HG02571 (cell line): ENCODE measurements around the gene CYS1.
A peak's percentile ranks its signal among the peaks of the same experiment; 100 is the strongest.
"Not testable (repeated sequence)": the region's sequence is repeated elsewhere in the genome, so short reads cannot be mapped to it uniquely, and the experiment has no call there.

Source experiments
- ATAC-seq: cut with Tn5 transposase; IDR thresholded peaks from one replicate; pipeline ENCODE4 v1.9.1; 2021; ENCODE audit warnings: mild to moderate bottlenecking, moderate library complexity; ENCODE audit not compliant: unreplicated experiment

Gene CYS1

GRCh38 chr2:10033251-10034006, 46.8 kb downstream of the CYS1 start:
- no peak for ATAC-seq

DNA sequence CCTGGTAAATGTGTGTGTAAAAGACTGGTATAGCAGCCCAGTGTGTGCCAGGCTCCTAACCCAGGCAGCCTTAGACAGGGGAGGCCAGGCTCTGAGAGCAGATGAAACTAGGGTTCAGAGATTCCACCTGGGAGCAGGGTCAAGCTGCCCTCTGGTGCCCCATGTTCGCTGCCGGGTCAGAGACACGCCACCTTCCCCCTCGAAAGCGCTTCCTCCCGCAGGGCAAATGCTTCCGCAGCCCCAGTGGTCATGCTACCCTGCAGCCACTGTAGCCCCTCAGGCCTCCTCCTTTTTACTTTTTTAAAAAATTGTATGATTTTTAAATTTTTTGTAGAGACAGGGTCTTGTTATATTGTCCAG, 47.5 kb downstream of the CYS1 start:
- no peak for ATAC-seq

DNA sequence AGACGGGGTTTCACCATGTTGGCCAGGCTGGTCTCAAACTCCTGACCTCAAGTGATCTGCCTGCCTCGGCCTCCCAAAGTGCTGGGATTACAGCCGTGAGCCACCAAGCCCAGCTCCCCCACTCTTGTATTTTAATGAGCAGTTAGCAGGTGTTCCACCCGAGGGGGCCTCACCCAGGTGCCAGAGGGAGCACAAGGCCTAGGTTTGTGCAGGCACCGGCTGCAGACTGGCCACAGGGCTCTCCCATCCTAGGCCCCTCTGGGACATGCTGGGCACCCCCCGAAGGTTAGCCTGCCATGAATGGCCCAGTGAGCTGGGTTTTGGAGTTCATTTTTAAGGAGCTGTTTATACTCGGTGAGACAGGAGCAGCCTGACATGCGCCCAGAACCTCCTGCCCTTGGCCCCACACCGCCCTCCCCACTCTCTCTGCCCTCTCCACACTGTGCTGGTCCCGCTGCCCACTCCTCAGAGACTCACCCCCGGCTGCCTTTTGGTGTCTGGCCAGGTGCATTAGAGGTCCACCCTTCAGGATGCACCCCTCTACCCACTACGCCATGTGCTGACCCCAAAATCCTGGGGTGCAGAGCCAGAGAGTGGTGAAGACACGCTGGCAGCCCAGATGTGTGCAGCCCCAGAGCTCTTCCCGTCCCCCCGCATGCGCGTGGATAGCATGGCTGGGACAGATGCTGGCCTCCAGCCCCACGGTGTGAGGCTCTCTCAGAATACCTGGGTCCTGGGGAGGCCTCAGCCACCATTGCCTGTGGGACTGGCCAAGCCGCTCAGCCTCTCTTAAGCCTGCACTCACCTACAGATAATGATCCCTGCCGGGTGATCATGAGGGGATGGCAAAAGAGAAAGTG, 48.1 kb downstream of the CYS1 start:
- no peak for ATAC-seq

- not testable (repeated sequence) for ATAC-seq
Observed at GRCh38 chr2:10030798-10031197, 49.4 kb downstream of the CYS1 start.

DNA sequence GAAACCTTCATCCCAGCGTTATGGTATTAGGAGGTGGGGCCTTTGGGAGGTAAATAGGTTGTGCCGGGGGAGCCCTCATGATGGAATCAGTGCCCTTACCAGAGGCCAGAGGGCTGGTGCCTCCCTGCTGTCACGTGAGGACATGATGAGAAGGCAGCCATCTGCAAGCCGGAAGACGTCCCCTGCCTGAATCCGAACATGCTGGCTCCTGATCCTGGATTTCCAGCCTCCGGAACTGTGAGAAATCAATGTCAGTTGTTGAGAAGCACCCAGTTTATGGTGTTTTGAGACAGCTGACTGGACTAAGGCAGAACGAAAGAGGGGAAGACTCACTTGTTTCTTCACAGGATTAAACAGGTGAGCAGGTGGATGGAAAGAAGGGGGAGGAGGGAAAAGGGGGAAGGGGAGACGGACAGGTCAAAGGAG, 49.9 kb downstream of the CYS1 start:
- no peak for ATAC-seq

DNA sequence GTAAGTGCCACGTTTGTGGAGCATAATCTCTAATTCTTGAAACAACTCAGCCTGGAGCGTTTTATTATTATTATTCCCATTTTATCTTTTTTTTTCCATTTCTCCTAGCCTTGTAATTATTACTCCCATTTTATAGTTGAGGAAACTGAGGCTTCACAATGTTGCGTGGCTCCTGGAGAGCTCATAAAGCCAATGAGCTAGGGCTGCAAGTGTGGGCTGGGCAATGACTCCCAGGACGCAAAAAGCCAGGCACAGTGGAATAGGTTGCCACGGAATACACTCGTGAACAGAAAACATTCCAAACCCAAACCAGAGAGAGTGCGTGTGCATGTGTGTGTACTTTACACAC, 50.4 kb downstream of the CYS1 start:
- ATAC-seq: no peak

- ATAC-seq: peak; percentile 75
Observed at GRCh38 chr2:10028988-10029874, 51.0 kb downstream of the CYS1 start.

DNA sequence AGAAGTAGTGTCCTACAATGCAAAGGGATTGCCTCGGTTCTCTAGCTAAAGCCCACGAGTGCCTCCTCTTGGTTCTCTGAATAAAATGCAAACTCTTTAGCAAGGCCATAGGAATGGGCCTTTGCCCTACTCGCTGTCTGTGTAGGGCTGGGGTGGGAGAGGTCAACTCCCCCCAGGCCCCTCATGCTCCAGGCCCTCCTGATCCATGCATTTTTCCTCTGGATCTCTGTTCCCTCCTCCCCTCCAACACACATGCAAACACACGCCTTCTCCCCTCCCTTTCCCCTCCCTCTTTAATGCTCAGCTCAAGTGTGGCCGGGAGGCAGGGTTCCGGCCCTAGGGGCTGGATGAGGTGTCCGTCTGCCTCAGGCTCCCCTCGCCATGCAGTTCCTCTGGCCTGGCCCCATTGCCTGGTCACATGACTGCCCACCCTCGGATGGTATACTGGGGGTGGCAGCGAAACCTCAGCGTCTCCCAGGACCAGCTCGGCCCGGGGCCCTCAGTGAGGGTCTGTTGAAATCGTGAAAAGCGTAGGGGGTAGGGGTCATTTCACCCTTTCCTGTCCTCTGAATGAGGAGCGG, 51.7 kb downstream of the CYS1 start:
- no peak for ATAC-seq

- ATAC-seq: no peak
Observed at GRCh38 chr2:10027660-10028330, 52.4 kb downstream of the CYS1 start.

DNA sequence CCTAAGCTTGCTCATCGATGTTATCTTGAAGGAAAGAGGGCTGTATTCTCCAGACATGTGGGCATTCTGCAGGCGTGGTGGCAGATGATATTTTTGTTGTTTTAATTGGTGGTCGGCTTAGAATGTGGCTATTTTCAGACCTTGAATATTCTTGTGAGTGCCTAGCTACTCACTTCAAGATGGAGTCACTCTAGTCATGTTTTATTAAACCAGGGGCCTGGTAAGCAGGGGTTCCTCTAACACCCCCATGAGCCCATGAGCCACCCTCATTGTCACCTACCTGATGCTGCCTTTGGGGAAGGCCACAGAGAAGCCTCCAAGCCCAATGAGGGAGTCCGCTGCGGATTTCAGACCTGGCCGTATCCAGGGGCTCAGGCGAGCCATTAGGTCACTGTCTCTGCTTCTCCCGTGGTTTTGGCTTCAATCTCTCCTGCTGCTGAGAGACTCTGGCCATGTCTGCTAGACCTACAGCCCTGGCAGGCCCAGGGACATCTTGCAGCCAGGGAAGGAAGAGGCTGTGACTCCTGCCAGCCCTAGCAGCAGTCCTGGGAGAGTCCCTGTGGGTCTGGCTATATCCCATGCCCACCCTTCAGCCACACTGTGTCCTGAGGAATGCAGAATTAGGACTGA, 53.2 kb downstream of the CYS1 start:
- ATAC-seq: no peak

DNA sequence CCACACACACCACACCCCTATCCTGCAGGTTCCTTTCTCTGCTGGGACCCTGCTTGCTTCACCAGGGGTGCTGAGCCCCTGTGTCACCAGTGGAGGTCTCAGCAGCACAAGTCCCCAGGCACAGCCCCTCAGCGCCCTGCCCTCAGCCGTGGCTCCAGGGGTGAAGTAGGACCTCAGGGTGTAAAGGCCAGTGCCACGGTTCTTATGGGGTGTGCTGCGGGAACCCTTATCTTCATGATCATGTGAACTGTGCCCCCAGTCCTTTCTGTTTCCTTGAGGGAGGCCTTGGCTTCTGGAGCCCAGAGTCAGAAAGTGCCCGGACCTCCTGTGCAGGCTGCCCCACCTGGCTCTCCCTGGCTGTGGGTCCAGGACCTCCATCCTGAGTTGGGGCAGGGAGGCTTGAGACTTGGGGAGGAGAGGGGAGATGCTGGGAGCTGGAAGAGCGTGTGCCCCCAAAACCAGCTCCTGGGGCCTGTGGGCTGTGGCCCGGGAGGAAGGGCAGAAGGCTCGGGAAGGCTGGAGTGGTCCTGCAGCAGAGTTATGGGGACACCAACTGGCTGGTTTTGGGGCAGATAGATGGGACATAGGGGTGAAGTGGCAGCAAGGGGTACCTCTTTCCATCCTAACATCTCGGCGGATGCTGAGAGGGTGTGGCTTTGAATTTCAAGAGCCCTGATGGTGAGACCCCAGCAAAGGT, 57.1 kb downstream of the CYS1 start:
- ATAC-seq: no peak

DNA sequence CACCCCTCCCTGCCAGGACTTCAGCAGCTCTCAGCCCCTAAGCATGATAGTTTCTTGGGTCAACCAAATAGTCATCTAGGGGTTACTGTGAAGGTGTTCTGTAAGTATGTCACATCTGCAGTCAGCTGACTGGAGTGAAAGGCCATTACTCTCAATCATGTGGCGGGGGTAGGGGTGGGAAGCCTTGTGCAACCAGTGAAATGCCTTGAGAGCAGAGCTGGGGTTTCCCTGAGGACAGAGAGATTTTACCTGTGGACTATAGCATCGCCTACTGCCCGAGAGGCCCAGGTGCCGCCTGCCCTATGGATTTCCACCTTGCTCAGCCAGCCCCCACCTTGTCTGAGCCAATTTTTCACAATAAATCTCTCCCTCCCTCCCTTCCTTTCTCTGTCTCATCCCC, 57.8 kb downstream of the CYS1 start:
- no peak for ATAC-seq

DNA sequence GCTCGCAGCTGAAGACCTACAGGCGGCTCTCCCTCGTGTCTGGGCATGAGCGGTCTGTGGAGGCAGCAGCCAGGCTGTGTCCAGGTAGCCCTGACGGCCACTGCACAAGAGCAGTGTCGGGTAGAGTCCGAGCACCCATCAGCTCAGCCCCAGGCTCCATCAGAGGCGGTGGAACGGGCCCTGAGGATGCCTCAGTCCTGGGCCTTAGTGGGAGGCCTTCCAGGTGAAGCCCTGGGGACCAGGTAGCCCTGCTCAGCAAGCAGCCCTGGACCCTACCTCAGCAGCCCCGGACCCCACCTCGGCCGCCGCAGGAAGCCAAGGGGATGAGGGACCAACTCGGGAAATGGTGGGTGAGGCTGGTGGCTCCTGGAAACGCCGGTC, 58.2 kb downstream of the CYS1 start:
- ATAC-seq: no peak

GRCh38 chr2:10019602-10020400, 60.4 kb downstream of the CYS1 start:
- no peak for ATAC-seq

GRCh38 chr2:10019174-10019573, 61.0 kb downstream of the CYS1 start:
- ATAC-seq: no peak

DNA sequence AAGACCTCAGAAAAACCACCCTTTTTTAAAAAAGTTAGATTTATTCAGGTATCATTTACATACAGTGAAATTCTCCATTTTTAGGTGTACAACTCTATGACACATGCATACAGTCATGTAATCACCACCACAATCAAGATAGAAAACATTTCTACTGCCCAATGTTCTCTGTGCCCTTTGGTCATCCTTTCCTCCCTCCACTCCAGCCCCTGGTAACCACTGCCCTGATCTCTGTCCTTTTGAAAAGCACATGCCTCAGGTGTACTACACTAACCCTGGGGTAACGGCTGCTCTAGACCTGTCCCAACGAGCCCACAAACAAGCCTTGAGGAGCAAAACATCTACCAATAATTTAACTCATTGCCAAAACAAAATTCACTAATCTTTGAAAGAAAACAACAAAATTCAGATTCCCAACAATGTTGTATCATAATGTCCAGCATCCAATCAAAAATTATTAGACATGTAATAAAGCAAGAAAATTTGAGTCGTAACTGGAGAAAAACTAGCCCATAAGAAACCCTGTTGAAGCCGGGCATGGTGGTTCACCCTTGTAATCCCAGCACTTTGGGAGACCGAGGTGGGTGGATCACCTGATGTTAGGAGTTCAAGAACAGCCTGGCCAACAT, 62.8 kb downstream of the CYS1 start:
- ATAC-seq: no peak

GRCh38 chr2:10016802-10017258, 63.4 kb downstream of the CYS1 start:
- no peak for ATAC-seq
